Coronary artery (tissue), 2 donors: ENCODE data around the gene VIT.

Experiments used
- DNase-seq: peaks from one replicate; pipeline ENCODE4 v3.0.0-alpha.2; 2017; ENCODE audit warnings: low spot score
- H3K27ac ChIP-seq, 2 donors: fragments of 200-600 bp; sonication (generic); one replicate each; pipeline ENCODE4 v1.5.1; 2016 to 2019
- H3K4me3 ChIP-seq: fragments of 200-600 bp; sonication (generic); 2 replicates; pipeline ENCODE4 v1.5.1; 2016; ENCODE audit warnings: mild to moderate bottlenecking, moderate library complexity
- CTCF ChIP-seq: fragments of 200-600 bp; sonication (generic); IDR thresholded peaks from one replicate; pipeline ENCODE4 v1.5.1; 2019; ENCODE audit warnings: antibody characterized with exemption

VIT gene

GRCh38 chr2:36696533-36696932 is at the start of gene VIT:
Gene VIT, plus strand, starts transcription at chr2:36696707. Its CDS starts 19,664 bp downstream, at chr2:36716371.
- no peak for TF ChIP-seq CTCF
- H3K4me3 ChIP-seq, result peak within 1 kb of the TSS; percentile 52
- no peak for DNase-seq
- H3K27ac ChIP-seq, result peak within 1 kb of the TSS in 1 of 2 donors; percentile 22

- no peak overlapping the region for H3K4me3 ChIP-seq
- TF ChIP-seq CTCF, result no peak
- H3K27ac ChIP-seq, result no peak overlapping the region
- no peak for DNase-seq
Observed at GRCh38 chr2:36650031-36650829, 46.3 kb upstream of the VIT start.

GRCh38 chr2:36653155-36653554 is 43.4 kb upstream of the VIT start:
- no peak overlapping the region for H3K27ac ChIP-seq

GRCh38 chr2:36653967-36654694 is 42.4 kb upstream of the VIT start:
- no peak for TF ChIP-seq CTCF

More at GRCh38 chr2:36653155-36653554, 43.4 kb upstream of the VIT start:
- DNase-seq, result no peak
- no peak overlapping the region for H3K4me3 ChIP-seq
- no peak for TF ChIP-seq CTCF

GRCh38 chr2:36655453-36655852 is 41.1 kb upstream of the VIT start:
- no peak for TF ChIP-seq CTCF
- no peak overlapping the region for H3K4me3 ChIP-seq
- H3K27ac ChIP-seq, result no peak overlapping the region
- DNase-seq, result no peak

More at GRCh38 chr2:36653967-36654694, 42.4 kb upstream of the VIT start:
- DNase-seq, result no peak
- H3K27ac ChIP-seq, result no peak overlapping the region
- H3K4me3 ChIP-seq, result no peak overlapping the region

GRCh38 chr2:36657703-36658102 is 38.8 kb upstream of the VIT start:
- DNase-seq, result no peak
- H3K4me3 ChIP-seq, result no peak overlapping the region
- no peak for TF ChIP-seq CTCF
- H3K27ac ChIP-seq, result no peak overlapping the region
